ENCODE data around the gene RAB44.

RAB44 gene

DNA sequence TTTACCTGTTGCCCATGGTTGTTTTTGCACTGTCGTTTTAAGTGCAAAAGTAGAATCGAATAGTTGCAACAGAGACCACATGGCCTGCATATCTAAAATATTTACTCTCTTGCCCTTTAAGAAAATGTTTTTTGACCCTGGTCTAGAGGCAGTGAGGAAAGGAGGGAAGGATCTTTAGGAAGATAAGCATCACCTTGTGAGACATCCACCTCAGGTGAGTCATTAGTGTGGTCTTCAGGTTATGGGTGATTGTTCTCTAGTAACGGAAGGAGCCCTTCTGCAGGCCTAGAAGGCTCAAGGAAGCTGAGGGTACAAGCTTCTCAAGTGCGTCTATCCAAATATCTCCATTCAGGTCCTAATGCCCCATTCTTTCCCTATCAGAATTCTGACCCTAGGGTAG is 6.6 kb upstream of the RAB44 start:
- Mint-ChIP-seq H3K27me3 (peaks cover 1% of the 10 kb centered on the region), H3K36me3 (peaks cover 2% of the 10 kb centered on the region), H3K9me3 (ENCODE audit: low read depth) (no peaks in the 10 kb centered on the region), H3K4me3 (no peak overlapping the region), H3K4me1 (ENCODE audit: low read depth) (peaks cover 20% of the 10 kb centered on the region), H3K27ac (no peak overlapping the region)

DNA sequence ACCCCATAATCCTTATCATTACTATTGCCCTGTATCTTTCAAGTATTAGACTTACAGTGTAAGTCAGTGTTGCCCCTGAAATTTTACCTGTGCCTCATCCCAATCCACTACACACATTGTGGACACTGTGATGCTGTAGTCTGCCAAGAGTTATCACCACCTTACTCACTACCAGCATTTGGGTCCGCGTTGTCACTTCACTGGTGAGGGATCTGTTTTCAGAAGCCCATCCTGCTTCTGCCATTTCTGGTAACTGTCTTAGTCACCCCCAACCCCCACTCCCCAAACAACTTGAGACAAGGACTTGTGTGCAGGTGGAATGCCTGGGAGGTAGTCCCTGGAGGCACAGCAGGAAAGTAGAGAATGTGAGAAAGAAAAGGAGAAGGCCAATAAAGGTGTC is 6.0 kb upstream of the RAB44 start:
- Mint-ChIP-seq H3K4me1 (ENCODE audit: low read depth) (peaks cover 20% of the 10 kb centered on the region), H3K27ac (peak overlapping the region; percentile 11), H3K27me3 (peaks cover 1% of the 10 kb centered on the region), H3K4me3 (no peak overlapping the region), H3K36me3 (peaks cover 2% of the 10 kb centered on the region), H3K9me3 (ENCODE audit: low read depth) (no peaks in the 10 kb centered on the region)

DNA sequence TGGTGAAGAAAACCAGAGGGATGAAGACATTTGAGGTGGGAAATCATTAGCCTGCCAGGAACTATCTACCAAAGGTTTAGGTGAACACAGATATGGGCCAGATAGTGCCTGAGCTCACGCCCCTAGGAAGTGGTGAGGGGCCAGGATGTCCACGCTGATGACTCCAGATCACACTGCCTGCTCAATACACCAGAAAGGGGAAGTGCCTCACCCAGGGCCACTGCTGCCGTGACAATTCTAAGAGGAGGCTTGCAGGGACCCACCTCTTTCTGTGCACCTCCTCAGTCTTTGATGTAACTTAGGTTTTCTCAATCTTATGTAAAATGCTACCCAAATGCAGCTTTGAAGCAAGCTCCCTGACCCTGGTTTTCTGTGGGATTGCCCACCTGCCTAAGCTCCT is 5.4 kb upstream of the RAB44 start:
- peaks cover 2% of the 10 kb centered on the region for H3K36me3 Mint-ChIP-seq
- no peak overlapping the region for H3K27ac Mint-ChIP-seq
- peaks cover 20% of the 10 kb centered on the region for H3K4me1 Mint-ChIP-seq (ENCODE audit: low read depth)
- H3K4me3 Mint-ChIP-seq = no peak overlapping the region
- no peaks in the 10 kb centered on the region for H3K9me3 Mint-ChIP-seq (ENCODE audit: low read depth)
- no peaks in the 10 kb centered on the region for H3K27me3 Mint-ChIP-seq

DNA sequence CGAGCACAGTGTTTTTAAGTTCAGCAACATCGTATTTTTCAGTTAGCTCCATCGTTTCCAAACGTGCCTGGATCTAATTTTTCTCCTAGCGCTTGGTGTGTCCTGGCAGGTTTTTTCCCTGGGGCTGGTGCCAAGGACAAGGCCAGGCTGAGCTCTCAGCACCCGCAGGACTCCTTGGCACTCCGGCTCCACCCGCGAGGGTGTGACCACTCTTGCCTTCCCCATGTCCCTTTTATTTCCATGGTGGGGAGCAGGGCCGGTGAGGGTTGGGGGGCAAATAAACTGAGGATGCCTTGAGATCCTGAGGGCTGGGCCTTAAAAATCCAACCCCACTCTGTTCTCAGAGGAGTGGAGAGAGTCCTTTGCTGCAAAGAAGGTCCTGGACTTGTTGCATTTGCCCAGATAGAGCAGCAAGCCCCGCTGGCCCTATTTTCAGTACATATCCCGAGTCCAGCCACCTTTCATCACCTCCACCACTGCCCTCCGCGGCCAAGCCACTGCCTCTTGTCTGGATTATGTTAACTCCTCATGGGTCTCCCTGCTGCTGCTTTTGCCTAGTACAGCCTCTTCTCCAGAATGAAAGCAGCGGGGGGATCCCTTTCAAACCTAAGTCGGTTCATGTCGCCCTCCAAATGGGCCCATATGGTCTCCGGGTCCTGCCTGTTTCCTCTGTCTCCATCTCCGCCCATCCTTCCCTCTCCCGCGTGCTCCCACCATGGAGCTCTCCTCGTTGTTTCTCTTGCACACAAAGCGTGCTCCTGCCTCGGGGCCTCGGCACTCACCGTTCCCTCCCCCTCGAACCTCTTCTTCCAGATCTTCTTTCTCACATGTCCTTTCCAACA is 4.5 kb upstream of the RAB44 start:
- H3K9me3 Mint-ChIP-seq (ENCODE audit: low read depth) = no peaks in the 10 kb centered on the region
- H3K36me3 Mint-ChIP-seq = peaks cover 2% of the 10 kb centered on the region
- H3K4me3 Mint-ChIP-seq = no peak overlapping the region
- peaks cover 20% of the 10 kb centered on the region for H3K4me1 Mint-ChIP-seq (ENCODE audit: low read depth)
- no peak overlapping the region for H3K27ac Mint-ChIP-seq
- H3K27me3 Mint-ChIP-seq = no peaks in the 10 kb centered on the region

DNA sequence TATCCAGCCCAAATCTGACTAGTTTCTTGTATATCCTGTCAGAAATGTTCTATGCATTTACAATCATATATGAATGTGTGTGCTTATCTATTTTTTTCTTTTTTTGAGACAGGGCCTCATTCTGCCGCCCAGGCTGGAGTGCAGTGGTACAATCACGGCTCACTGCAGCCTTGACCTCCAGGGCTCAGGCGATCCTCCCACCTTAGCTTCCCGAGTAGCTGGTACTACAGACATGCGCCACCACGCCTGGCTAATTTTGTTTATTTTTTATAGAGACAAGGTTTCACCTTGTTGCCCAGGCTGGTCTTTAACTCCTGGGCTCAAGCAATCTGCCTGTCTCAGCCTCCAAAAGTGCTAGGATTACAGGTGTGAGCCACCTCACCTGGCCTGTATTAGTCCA is 3.0 kb upstream of the RAB44 start:
- H3K4me1 Mint-ChIP-seq (ENCODE audit: low read depth) = peaks cover 20% of the 10 kb centered on the region
- no peak overlapping the region for H3K27ac Mint-ChIP-seq
- no peaks in the 10 kb centered on the region for H3K36me3 Mint-ChIP-seq
- H3K9me3 Mint-ChIP-seq (ENCODE audit: low read depth) = no peaks in the 10 kb centered on the region
- no peak overlapping the region for H3K4me3 Mint-ChIP-seq
- no peaks in the 10 kb centered on the region for H3K27me3 Mint-ChIP-seq

DNA sequence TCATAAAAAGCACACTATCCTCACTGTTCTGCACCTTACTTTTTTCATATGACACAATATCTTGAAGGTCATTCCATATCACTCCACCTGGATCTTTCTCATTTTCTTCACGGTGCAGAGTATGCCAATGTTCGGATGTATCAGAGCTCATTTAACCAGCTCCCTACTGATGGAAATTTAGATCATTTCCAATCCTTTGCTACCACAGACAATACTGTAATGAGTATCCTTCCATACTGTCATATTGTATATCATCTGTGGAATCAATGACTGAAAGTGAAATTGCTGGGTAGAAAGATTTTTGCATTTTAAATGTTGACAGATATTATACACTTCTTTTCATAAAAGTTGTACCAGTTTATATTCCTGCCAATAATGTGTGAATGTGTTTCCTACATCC is 2.2 kb upstream of the RAB44 start:
- H3K4me3 Mint-ChIP-seq = no peak overlapping the region
- H3K27me3 Mint-ChIP-seq = no peaks in the 10 kb centered on the region
- H3K4me1 Mint-ChIP-seq (ENCODE audit: low read depth) = peaks cover 20% of the 10 kb centered on the region
- no peaks in the 10 kb centered on the region for H3K36me3 Mint-ChIP-seq
- H3K27ac Mint-ChIP-seq = peak overlapping the region; percentile 61
- no peaks in the 10 kb centered on the region for H3K9me3 Mint-ChIP-seq (ENCODE audit: low read depth)

DNA sequence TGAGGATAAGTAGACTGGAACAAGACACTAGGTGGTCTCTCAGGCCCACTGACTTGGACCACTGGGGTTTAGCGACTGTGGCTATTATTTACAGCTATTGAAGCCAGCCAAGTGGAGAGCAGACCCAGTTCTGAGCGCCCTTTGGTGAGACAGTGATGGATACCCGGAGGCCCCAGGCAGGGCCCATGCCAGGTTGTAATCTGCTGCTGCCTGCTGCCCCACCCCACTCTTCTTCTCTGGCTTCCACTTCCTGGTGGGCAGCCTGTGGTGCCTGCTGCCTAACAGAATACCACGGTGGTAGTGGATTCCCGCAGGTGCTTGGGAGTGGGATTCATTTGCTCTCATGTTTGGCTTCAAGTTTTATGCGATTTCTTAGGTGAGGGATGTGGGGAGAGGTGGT is 570 bp downstream of the RAB44 start:
- no peak overlapping the region for H3K27ac Mint-ChIP-seq
- H3K36me3 Mint-ChIP-seq = no peaks in the 10 kb centered on the region
- H3K4me1 Mint-ChIP-seq (ENCODE audit: low read depth) = peaks cover 5% of the 10 kb centered on the region
- H3K9me3 Mint-ChIP-seq (ENCODE audit: low read depth) = no peaks in the 10 kb centered on the region
- H3K27me3 Mint-ChIP-seq = no peaks in the 10 kb centered on the region
- no peak overlapping the region for H3K4me3 Mint-ChIP-seq

DNA sequence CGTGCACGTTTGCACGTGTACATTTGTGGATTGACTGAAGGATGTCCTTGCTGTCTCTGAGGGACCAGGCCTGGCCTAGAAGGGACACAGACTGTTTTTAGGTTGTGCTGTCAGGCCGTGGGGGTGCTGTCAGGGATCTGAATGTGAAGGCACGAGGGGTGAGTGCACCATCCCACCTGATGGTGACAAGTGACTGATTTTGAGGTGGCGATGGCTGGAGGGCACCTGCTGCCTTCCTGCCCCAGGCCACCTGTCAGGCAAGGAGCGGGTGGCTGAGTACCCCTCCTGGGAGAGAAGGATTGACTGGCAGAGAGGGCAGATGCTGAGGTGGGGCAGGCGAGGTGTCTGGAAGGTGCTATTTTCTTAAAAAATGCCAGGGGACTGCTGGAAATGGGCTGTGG is 1.2 kb downstream of the RAB44 start:
- Mint-ChIP-seq H3K4me1 (ENCODE audit: low read depth) (peaks cover 3% of the 10 kb centered on the region), H3K9me3 (ENCODE audit: low read depth) (no peaks in the 10 kb centered on the region)

DNA sequence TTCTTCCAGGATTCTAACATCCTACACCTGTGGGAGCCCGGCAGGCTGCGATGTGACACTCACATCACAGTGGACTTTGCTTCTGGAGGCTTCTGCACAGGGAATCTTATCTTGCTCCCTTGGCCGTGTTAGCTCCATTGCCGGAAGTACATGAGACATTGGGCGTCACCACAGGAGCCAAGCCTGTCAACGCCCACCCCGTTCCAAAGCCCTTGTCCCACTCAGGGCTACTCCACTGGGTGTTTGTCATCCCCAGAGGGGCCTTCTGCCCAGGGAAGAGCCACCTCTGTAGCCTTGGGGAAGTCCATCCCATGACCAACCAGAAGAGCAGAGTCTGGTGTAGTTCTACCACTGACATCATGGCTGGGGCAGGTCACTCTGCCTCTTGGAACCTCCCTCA is 1.7 kb downstream of the RAB44 start:
- H3K9me3 Mint-ChIP-seq (ENCODE audit: low read depth) = no peaks in the 10 kb centered on the region
- no peak overlapping the region for H3K27ac Mint-ChIP-seq
- H3K27me3 Mint-ChIP-seq = no peaks in the 10 kb centered on the region
- H3K4me1 Mint-ChIP-seq (ENCODE audit: low read depth) = peaks cover 3% of the 10 kb centered on the region
- H3K4me3 Mint-ChIP-seq = no peak overlapping the region
- no peaks in the 10 kb centered on the region for H3K36me3 Mint-ChIP-seq

More for the DNA sequence above, 1.2 kb downstream of the RAB44 start:
- H3K4me3 Mint-ChIP-seq = no peak overlapping the region
- no peak overlapping the region for H3K27ac Mint-ChIP-seq
- H3K27me3 Mint-ChIP-seq = no peaks in the 10 kb centered on the region
- H3K36me3 Mint-ChIP-seq = no peaks in the 10 kb centered on the region

DNA sequence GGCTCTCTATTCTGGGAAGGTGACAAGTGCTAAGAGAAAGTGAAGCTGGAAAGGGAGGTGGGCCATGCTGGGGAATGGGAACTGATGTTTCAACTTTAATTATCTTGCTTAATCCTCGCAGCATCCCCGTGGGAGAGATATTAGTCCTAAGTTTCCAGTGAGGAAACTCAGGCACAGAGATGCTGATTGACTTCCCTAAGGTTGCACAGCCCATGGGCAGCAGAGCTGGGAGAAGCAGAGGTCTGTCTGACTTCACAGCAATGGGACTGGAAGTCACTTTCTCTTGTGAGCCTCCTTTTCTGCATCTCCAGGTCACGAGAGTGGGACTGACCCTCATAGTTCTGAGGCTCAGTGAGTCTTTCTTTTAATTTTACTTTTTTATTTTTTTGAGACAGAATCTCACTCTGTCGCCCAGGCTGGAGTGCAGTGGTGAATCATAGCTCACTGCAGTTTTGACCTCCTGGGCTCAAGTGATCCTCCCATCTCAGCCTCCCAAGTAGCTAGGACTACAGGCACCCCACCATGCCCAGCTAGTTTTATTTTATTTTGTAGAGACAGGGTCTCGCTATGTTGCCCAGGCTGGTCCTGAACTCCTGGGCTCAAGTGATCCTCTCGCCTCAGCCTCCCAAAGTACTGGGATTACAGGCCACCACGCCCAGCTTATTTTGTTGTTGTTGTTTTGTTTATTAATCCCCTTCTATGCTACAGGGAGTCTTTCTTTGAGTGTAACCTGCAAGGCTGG is 2.6 kb downstream of the RAB44 start:
- H3K27me3 Mint-ChIP-seq = no peaks in the 10 kb centered on the region
- H3K9me3 Mint-ChIP-seq (ENCODE audit: low read depth) = no peaks in the 10 kb centered on the region
- H3K4me1 Mint-ChIP-seq (ENCODE audit: low read depth) = peaks cover 2% of the 10 kb centered on the region
- no peak overlapping the region for H3K27ac Mint-ChIP-seq
- H3K4me3 Mint-ChIP-seq = no peak overlapping the region
- H3K36me3 Mint-ChIP-seq = no peaks in the 10 kb centered on the region

DNA sequence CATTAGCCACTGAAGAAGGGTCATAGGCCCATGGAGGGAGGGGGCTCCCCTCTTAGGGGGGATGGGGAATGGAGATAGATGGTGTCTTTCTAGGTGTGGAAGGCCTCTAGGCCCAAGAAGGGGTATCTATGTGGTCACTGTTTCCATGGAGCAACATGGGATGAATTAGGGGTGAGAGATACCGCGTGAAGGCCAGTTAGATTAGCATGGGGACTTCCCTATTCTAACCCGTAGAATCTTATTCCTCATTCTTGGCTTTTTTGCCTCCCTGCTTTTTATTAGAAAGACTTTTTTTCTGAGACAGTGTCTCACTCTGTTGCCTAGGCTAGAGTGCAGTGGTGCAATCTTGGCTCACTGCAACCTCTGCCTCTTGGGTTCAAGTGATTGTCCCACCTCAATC is 3.2 kb downstream of the RAB44 start:
- Mint-ChIP-seq H3K4me3 (no peak overlapping the region), H3K36me3 (no peaks in the 10 kb centered on the region), H3K27me3 (no peaks in the 10 kb centered on the region), H3K9me3 (ENCODE audit: low read depth) (no peaks in the 10 kb centered on the region), H3K27ac (no peak overlapping the region), H3K4me1 (ENCODE audit: low read depth) (no peaks in the 10 kb centered on the region)

DNA sequence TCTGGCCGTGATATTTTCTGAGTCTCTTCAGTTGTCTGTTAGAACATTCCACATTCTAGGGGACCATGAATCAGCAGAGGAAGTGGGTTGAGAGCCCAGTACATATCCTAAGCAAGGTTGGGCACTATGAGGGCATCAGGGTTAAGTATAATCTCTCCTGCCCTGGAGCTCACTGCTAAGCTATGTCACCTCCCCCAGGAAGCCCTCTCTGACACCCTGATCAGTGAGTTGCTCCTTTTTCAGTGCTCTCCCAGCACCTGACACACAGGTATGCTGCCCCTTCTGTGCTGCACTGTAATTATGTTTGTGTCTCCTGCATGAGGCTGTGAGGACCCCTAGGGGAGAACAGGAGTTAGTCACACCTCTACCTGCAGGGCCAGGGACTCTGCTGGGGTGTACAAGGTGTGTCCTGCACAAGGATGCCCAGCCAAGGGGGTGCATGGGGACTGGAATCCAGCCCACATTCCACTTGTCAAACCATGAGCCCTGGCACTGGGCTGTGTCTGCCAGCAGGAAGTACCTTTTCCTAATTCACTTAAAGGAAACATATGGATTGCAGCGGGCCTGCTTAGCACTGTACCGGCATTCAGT is 3.9 kb downstream of the RAB44 start:
- Mint-ChIP-seq H3K9me3 (ENCODE audit: low read depth) (no peaks in the 10 kb centered on the region), H3K4me3 (no peak overlapping the region), H3K27me3 (no peaks in the 10 kb centered on the region), H3K27ac (no peak overlapping the region), H3K4me1 (ENCODE audit: low read depth) (no peaks in the 10 kb centered on the region), H3K36me3 (no peaks in the 10 kb centered on the region)

DNA sequence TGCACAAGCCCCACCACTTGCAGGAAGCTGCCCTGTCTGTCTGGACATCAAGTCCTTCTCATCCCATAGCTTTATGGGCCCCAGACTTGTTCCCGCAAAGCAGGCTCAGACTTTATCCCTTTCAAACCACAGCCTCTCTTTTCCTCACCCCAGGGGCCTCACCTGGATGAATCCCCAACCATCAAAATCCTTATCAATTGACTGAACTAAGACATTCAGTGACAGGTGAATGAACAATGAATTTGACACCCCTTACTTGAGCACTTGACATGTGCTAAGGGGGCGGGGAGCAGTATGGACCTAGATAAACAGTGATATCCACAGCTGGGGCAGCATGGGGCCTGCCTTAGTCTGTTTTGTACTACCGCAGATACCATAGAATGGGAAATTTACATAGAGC is 5.0 kb downstream of the RAB44 start:
- Mint-ChIP-seq H3K4me1 (ENCODE audit: low read depth) (no peaks in the 10 kb centered on the region), H3K27me3 (no peaks in the 10 kb centered on the region), H3K4me3 (no peak overlapping the region), H3K27ac (no peak overlapping the region), H3K36me3 (no peaks in the 10 kb centered on the region), H3K9me3 (ENCODE audit: low read depth) (no peaks in the 10 kb centered on the region)

DNA sequence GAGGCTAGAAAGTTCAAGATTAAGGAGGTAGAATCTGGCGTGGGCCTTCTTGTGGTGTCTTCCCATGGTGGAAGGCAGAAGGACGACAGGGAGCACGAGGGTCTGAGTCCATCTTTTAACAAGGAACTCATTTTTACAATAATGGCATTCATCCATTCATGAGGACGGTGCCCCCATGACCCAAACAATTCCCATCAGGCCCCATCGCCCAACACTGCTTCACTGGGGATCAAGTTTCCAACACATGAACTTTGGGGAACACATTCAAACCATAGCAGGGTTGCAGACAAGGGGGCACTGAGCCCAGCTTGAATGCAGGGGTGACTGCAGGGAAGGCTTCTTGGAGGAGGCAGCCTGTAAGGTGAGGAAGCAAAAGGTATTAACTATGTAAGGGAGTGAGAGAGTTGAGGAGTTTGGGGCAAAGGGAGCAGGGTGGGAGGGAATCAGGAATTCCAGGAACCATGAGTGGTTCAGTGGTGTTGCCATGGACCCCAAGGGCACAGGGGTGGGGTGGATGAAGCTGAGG is 5.5 kb downstream of the RAB44 start:
- Mint-ChIP-seq H3K9me3 (ENCODE audit: low read depth) (no peaks in the 10 kb centered on the region), H3K27me3 (no peaks in the 10 kb centered on the region), H3K36me3 (no peaks in the 10 kb centered on the region), H3K4me1 (ENCODE audit: low read depth) (no peaks in the 10 kb centered on the region), H3K4me3 (no peak overlapping the region), H3K27ac (no peak overlapping the region)

DNA sequence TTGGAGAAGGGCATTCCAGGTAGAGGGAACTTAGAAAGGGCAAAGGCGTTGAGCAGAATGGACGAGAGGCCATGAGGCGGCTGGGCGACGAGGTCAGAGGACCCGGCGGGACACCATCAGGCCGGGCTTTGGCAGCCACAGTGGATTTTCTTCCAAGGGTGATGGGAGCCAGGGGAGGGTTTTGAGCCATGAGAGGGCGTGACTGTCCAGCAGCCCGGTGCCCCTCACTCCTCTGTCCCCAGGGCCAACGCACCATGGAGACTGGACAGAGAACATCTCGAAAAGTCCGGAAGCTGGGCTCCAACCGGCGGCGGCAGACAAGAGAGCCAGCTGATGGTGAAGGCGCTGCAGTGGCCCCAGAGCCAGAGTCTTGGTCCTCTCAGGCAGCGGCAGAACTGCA is 6.4 kb downstream of the RAB44 start:
- Mint-ChIP-seq H3K27ac (no peak overlapping the region), H3K4me3 (no peak overlapping the region), H3K9me3 (ENCODE audit: low read depth) (no peaks in the 10 kb centered on the region), H3K4me1 (ENCODE audit: low read depth) (no peaks in the 10 kb centered on the region), H3K27me3 (no peaks in the 10 kb centered on the region), H3K36me3 (no peaks in the 10 kb centered on the region)
